D721Med (cell line): ENCODE measurements around the gene FGGY.

Experiments used
- DNase-seq: peaks from one replicate; pipeline ENCODE4 v3.0.0; 2011; ENCODE audit warnings: low spot score; ENCODE audit not compliant: insufficient read length
- FAIRE-seq: peaks from 2 replicates; lab custom pipeline; 2011; peaks lifted over from hg19 to GRCh38; lab: Jason Lieb, UNC
- TF ChIP-seq, protein P1 (sequence below): IDR thresholded peaks from 2 replicates; pipeline ENCODE4 v1.5.1; 2012; ENCODE audit warnings: mild to moderate bottlenecking, control low read depth; ENCODE audit not compliant: insufficient read depth; ENCODE audit errors: missing control alignments

FGGY gene

DNA sequence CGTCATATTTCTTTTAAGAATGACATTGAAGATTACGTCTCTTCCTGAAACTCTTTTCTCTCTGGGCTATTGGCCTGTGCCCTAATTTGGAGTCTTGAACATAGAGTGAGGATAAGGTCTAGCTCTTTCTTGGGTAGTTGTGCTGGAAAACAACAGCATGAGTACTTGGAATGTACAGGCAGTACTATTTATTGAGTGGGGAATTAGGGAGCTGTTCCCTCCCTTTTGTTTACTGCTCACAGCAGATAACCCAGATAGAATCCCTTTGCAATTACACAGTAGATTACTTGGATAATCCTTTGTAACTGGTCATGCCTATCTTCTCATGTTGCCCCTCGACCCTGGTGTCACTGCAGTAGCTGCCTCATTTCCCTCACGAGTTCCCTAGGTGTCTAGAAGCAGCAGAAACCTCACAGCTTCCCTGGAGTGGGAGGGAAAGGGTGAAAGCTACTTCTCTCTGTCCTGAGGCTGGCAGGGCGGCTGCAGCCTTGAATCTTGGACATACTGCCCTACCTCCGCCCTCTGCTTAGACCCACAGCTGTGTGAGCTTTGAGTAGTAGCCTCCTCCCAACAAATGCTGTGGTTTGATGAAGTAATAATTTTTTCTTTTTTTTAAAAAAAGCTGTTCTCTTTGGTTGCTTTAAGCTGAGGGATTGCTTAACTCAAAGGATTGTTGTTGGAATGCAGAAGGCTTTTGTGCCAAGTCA is 70.6 kb downstream of the FGGY start:
- DNase-seq (no peak), FAIRE-seq (no peak)
- TF ChIP-seq, protein P1, sequence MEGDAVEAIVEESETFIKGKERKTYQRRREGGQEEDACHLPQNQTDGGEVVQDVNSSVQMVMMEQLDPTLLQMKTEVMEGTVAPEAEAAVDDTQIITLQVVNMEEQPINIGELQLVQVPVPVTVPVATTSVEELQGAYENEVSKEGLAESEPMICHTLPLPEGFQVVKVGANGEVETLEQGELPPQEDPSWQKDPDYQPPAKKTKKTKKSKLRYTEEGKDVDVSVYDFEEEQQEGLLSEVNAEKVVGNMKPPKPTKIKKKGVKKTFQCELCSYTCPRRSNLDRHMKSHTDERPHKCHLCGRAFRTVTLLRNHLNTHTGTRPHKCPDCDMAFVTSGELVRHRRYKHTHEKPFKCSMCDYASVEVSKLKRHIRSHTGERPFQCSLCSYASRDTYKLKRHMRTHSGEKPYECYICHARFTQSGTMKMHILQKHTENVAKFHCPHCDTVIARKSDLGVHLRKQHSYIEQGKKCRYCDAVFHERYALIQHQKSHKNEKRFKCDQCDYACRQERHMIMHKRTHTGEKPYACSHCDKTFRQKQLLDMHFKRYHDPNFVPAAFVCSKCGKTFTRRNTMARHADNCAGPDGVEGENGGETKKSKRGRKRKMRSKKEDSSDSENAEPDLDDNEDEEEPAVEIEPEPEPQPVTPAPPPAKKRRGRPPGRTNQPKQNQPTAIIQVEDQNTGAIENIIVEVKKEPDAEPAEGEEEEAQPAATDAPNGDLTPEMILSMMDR = no peak

DNA sequence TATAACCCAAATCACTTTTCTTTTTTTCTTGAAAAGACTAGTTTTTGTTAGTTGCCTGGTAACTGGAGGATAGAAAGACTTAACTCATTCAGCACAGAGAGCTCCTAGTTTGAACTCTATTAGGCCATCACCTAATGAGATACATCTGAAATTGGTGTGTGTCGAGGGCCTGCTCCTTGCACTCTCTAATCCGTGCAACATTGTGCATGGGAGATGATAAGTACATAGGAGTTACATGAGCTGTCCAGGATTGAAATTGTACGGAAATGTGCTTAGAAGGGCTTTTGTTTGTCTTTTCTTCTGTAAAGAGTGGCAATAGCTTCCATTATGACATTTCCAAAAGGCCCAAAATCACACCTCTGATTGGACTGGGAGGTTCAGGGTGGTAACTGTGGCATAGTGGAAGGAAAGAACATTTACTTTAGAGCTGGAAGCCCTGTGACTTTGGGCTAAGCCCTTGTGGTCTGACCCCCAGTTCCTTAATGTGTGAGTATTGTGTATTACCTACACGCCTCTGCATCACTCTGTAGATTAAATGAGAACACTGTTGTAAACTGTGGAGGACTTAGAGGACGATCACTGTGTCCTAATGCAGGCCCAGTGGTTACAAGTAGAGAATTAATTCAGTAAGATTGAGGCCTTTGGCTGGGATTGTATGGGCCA is 71.2 kb downstream of the FGGY start:
- no peak for FAIRE-seq
- DNase-seq = no peak
- TF ChIP-seq, protein P1 = no peak

DNA sequence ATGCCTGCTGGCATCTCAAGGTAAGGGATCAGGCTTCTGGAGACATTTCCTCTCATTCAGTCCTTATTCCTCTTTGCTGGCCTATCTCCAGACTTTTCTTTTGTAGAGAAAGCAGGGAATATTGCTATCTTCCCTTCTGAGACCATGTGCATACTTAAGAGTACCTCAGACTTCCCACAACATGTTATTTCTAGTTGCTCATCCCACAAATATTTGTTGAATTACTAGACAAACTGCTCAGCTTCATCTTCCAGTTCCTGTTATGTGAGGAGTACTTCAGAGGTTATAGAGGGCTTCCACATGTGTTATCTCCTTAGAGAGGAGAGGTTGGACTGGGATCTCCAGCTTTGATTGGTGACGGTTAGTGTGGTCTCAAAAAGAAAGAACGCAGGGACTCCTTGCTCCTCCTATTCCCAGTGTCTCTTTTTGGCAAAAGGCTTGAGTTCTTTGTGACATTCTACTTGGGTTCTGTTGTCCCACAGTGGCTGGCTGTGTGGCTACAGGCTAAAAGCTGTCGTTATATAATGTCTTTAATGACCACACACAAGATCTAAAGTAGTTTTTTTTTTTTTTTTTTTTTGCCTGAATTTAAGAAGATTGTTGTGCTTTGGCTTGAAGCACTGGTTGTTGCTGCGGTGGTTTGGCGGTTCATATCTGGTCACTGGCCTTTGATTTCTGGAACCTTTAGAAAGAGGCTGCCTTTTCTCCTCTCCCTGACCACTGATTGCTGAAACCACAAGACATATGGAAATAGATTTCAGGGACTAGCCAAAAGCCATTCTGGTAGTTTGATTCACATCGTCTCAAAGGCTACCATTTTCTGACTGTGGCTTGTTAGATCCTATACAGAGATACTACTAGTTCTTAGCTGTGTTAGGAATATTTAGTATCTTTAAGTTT is 78.7 kb downstream of the FGGY start:
- no peak for FAIRE-seq
- DNase-seq = no peak
- TF ChIP-seq, protein P1 = no peak

DNA sequence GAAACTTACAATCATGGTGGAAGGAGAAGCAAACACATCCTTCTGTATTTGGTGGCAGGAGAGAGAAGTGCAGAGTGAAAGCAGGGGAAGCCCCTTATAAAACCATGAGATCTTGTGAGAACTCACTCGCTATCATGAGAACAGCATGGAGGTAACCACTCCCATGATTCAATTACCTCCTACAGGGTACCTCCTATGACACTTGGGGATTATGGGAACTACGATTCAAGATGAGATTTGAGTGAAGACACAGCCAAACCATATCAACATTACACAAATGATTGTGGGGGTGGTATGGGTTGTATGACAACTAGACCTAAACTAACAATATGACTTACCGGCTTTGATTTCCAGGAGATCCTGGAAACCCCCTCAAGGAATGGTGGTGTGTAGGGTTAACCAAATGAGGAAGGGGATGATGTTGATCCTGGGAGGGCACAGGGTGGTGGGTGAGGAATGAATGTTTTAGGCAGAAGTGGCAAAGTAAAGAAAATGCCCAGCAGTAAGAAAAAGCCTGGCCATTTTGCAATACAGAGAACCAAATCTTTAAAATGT is 80.5 kb downstream of the FGGY start:
- no peak for FAIRE-seq
- TF ChIP-seq, protein P1 = no peak
- DNase-seq = no peak

DNA sequence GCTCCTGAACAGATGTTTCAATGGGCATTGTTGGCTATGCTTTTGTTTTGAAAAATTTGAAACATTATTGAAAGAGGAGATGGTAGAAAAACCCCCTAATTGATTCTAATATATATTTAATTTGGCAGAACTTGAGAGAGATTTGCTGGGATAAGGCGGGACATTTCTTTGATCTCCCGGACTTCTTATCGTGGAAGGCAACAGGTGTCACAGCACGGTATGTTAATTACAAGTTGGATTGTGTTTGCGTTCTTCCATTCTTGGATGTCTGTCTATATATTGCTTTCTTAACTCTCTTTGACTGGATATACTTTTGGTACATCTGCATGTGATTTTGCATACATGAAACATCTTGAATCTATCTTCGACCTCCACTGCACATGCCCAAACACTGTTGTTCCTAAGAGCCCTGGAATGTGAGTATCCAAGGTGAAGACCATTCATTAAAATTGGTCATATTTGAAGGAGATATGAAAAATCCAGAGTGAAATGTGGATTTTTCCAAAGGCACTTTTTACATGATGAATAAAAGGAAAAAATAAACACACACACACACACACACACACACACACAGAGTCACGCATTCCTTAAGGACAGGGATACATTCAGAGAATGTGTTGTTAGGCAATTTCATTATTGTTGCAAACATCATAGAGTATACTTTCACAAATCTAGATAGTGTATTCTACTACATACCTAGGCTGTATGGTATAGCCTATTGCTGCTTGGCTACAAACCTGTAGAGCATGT is 81.9 kb downstream of the FGGY start:
- TF ChIP-seq, protein P1 = no peak
- DNase-seq = no peak
- FAIRE-seq = no peak

DNA sequence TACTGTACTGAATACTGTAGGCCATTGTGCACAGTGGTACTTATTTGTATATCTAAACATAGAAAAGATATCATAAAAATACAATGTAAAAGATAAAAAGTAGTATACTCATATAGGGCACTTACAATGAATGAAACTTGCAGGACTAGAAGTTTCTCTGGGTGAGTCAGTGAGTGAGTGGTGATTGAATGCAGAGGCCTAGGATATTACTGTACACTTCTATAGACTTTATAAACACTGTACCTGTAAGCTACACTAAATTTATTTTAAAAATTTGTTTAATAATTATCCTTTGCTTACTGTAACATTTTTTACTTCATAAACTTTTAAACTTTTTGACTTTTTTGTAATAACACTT is 82.5 kb downstream of the FGGY start:
- TF ChIP-seq, protein P1 = no peak
- FAIRE-seq = no peak
- no peak for DNase-seq
